ENCODE measurements around the gene MED27.

MED27 gene

DNA sequence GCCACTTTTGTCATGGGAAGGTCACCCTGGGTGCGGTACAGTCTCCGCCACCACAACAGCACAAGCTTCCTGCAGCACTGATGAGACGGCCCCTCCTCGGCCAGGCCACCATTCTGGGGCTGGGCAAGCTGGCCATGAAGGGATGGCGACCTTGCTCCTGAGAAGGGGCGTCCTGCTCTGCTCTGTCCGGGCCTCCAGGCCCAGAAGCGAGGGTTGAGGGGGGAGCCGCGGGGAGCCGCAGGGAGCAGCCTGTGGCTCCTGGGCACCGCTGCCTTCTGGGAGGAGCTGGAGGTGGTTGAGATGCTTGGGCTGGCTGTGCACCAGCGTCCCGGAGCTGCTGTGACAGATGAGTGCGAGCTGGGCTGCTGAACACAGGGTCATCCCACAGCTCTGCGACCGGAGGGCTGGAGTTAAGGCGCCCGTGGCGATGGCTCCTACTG, 255.5 kb downstream of the MED27 start:
- peaks cover 0 to 6% (median 0%) of the 10 kb centered on the region in 3 donors for H3K9me3 ChIP-seq
- TF ChIP-seq, protein P1, sequence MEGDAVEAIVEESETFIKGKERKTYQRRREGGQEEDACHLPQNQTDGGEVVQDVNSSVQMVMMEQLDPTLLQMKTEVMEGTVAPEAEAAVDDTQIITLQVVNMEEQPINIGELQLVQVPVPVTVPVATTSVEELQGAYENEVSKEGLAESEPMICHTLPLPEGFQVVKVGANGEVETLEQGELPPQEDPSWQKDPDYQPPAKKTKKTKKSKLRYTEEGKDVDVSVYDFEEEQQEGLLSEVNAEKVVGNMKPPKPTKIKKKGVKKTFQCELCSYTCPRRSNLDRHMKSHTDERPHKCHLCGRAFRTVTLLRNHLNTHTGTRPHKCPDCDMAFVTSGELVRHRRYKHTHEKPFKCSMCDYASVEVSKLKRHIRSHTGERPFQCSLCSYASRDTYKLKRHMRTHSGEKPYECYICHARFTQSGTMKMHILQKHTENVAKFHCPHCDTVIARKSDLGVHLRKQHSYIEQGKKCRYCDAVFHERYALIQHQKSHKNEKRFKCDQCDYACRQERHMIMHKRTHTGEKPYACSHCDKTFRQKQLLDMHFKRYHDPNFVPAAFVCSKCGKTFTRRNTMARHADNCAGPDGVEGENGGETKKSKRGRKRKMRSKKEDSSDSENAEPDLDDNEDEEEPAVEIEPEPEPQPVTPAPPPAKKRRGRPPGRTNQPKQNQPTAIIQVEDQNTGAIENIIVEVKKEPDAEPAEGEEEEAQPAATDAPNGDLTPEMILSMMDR (IDR thresholded peaks at IDR 0.05): no peak
- H3K27ac ChIP-seq: no peak overlapping the region
- no peak for DNase-seq
- intact Hi-C loops (cut with DNase I; ENCODE audit: low total_unique reads): no loop called here
- no peaks in the 10 kb centered on the region for H3K36me3 ChIP-seq
- H3K4me3 ChIP-seq: no peak overlapping the region
- no peaks in the 10 kb centered on the region for H3K4me1 ChIP-seq
- peaks cover 0 to 56% of the 10 kb centered on the region in 2 donors for H3K27me3 ChIP-seq

DNA sequence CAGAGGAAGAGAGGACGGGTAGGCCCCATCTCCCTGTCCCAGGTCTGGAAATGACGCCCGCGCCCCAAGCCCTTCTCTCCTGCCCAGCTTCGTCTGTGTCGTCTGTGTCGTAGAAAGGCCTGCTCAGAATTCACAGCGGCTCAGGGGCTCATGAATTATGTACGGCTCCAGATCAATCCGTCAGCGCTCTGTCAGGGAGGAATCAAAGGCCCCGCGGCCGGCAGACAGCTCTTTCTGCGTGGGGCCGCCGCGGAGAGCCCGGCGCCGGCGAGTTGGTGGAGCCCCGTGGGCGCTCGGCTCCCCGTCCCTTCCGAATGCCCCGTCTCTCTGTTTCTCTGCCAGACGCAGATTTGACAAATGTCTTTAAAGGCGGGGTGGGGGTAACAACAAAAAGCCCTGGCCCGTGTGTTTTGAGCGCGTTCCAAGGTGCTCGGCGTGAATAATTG, 255.9 kb downstream of the MED27 start:
- H3K27ac ChIP-seq: no peak overlapping the region
- peaks cover 0 to 6% (median 0%) of the 10 kb centered on the region in 3 donors for H3K9me3 ChIP-seq
- TF ChIP-seq, protein P1 (IDR thresholded peaks at IDR 0.05): no peak
- intact Hi-C loops (cut with DNase I; ENCODE audit: low total_unique reads): no loop called here
- H3K36me3 ChIP-seq: no peaks in the 10 kb centered on the region
- no peak overlapping the region for H3K4me3 ChIP-seq
- H3K4me1 ChIP-seq: no peaks in the 10 kb centered on the region
- no peak for DNase-seq
- peaks cover 0 to 55% of the 10 kb centered on the region in 2 donors for H3K27me3 ChIP-seq

DNA sequence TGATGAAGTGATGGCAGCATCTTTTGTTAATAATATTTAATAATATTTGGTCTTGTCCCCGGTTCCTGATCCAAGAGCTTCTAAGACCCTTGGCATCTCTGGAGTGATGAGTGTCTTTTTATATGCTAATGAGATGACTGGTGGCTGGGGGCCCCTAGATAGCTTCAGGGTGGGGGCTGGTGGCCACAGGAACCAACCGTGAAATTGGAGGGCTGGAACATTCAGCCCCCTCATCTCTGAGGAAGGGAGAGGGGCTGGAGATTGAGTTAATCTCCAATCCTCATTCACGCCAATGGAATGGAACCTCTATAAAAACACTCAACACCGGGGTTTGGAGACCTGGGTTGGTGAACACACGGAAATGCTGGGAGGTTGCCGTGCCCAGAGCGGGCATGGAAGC, 261.6 kb downstream of the MED27 start:
- intact Hi-C loops (cut with DNase I; ENCODE audit: low total_unique reads): no loop called here
- H3K27ac ChIP-seq: no peak overlapping the region
- H3K9me3 ChIP-seq: no peaks in the 10 kb centered on the region
- no peaks in the 10 kb centered on the region for H3K36me3 ChIP-seq
- H3K27me3 ChIP-seq: peaks cover 0 to 59% of the 10 kb centered on the region in 2 donors
- TF ChIP-seq, protein P1 (IDR thresholded peaks at IDR 0.05): no peak
- no peak overlapping the region for H3K4me3 ChIP-seq
- DNase-seq: no peak
- no peaks in the 10 kb centered on the region for H3K4me1 ChIP-seq

DNA sequence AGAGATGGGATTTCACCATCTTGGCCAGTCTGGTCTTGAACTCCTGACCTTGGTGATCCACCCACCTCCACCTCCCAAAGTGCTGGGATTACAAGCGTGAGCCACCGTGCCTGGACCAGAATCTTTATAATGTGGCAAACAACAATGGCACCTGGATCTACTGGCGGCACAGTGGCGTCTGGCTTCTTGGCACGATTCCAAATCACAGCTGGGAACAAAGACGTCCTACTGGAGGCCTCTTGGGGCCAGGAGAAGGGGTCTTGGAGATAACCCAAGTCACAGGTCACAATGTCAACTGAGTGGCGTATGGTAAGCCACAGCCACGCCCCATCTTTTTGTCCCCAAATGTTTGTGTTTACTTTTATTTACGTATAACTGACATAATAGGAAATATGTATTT, 262.0 kb downstream of the MED27 start:
- Histone ChIP-seq H3K4me3 (no peak overlapping the region), H3K9me3 (no peaks in the 10 kb centered on the region), H3K27ac (no peak overlapping the region), H3K27me3 (peaks cover 0 to 64% of the 10 kb centered on the region in 2 donors), H3K4me1 (no peaks in the 10 kb centered on the region), H3K36me3 (no peaks in the 10 kb centered on the region)
- intact Hi-C loops (cut with DNase I; ENCODE audit: low total_unique reads): no loop called here
- TF ChIP-seq, protein P1 (IDR thresholded peaks at IDR 0.05): no peak
- no peak for DNase-seq

DNA sequence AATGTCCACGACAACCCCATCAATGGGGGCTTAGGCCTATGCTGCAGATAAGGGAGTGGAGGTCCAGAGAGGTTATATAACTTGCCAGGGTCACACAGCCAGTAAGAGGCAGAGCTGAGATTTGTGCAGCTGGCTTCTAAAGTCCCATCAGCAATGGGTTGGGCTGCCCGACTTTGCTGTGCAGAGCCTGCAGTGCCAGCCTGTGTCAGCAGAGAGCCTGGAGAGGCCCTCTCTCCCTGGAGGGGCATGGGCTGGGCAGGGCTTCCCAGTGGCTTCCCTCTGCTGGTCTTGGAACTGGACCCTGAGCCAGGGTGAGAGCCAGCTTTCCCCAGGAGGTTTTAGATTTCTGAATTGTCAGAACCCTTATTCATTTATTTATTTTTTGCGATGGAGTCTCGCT, 262.6 kb downstream of the MED27 start:
- no peak for DNase-seq

More for the DNA sequence above, 262.6 kb downstream of the MED27 start:
- Histone ChIP-seq H3K27ac (no peak overlapping the region), H3K4me1 (no peaks in the 10 kb centered on the region), H3K36me3 (no peaks in the 10 kb centered on the region), H3K4me3 (no peak overlapping the region), H3K9me3 (no peaks in the 10 kb centered on the region), H3K27me3 (peaks cover 0 to 69% of the 10 kb centered on the region in 2 donors)
- intact Hi-C loops (cut with DNase I; ENCODE audit: low total_unique reads): no loop called here
- TF ChIP-seq, protein P1 (IDR thresholded peaks at IDR 0.05): no peak

Data from tibial artery (tissue), 4 donors.